ENCODE results near the gene SIPA1L3. TPM values are rescaled to one million over a fixed set of nuclear protein-coding genes. Genes with fewer than 3 reads are reported as not detected.

SIPA1L3 gene
- polyA plus RNA-seq, 2 of the 4 experiments (the other 2 are of a cell fraction) = 28.9 to 50.6 TPM

GRCh38 chr19:38182536-38183210 lies 275.7 kb downstream of the SIPA1L3 start:
- CTCF ChIA-PET = interaction anchor here (0.7 to 4.0 kb wide), 14 partner anchors 10 to 361 kb away, joined by 3 to 21 read pairs (median 6); partner anchors contain the start of gene PPP1R14A
- no peaks in the 10 kb centered on the region for H3K4me1 ChIP-seq
- no peak overlapping the region for H3K4me3 ChIP-seq
- POLR2A ChIA-PET = no interaction called here
- TF ChIP-seq RFX5 (IDR thresholded peaks at IDR 0.05) (no peak), POLR2AphosphoS2 (conservative IDR thresholded peaks at IDR 0.05; ENCODE audit: low read length) (no peak), HOXA7 (CRISPR knock-in tag; IDR thresholded peaks at IDR 0.05) (no peak), JUNB (IDR thresholded peaks at IDR 0.05) (no peak), FOXS1 (CRISPR knock-in tag; IDR thresholded peaks at IDR 0.05) (no peak), ZFP36 (IDR thresholded peaks at IDR 0.05; ENCODE audit: borderline replicate concordance, partially characterized antibody) (no peak), FOSB (CRISPR knock-in tag; IDR thresholded peaks at IDR 0.05) (no peak), MYC (IDR thresholded peaks at IDR 0.05; ENCODE audit: borderline replicate concordance, low read length) (no peak), CBX8 (IDR thresholded peaks at IDR 0.05) (no peak), JUN (IDR thresholded peaks at IDR 0.05) (no peak), PHF8 (IDR thresholded peaks at IDR 0.05; ENCODE audit: borderline replicate concordance, low read depth) (no peak), RNF2 (IDR thresholded peaks at IDR 0.05; ENCODE audit: borderline replicate concordance, low read depth) (no peak), EHF (CRISPR knock-in tag; IDR thresholded peaks at IDR 0.05) (no peak), TFCP2L1 (CRISPR knock-in tag; IDR thresholded peaks at IDR 0.05) (no peak), ESRRA (IDR thresholded peaks at IDR 0.05; ENCODE audit: borderline replicate concordance, low read length) (no peak), POLR2A (IDR thresholded peaks at IDR 0.05; ENCODE audit: low read length) (no peak), ZNF302 (CRISPR knock-in tag; IDR thresholded peaks at IDR 0.05) (no peak), BCL3 (IDR thresholded peaks at IDR 0.05) (no peak), PBX3 (IDR thresholded peaks at IDR 0.05) (no peak)
- 92% methylated on average over 21 of the region's 21 CpGs for WGBS (ENCODE audit: missing lambda C conversion rate)
- FAIRE-seq = no peak
- no peak overlapping the region for H3K4me2 ChIP-seq
- DNase-seq (ENCODE audit: low read depth in 1 of 2, low spot score in 1 of 2) = no peak
- H3K27ac ChIP-seq = no peak overlapping the region
- ATAC-seq = peak; percentile 18 to 25; a peak in 4 of 6 replicates
- H3K9me3 ChIP-seq = peaks cover 13% of the 10 kb centered on the region

GRCh38 chr19:38183251-38183897 lies 276.4 kb downstream of the SIPA1L3 start:
- no peak overlapping the region for H3K27ac ChIP-seq
- no peak overlapping the region for H3K4me3 ChIP-seq
- POLR2A ChIA-PET = no interaction called here
- no peak for FAIRE-seq
- 91% methylated on average over 30 of the region's 30 CpGs for WGBS (ENCODE audit: missing lambda C conversion rate)
- no peak for DNase-seq (ENCODE audit: low read depth in 1 of 2, low spot score in 1 of 2)
- H3K4me2 ChIP-seq = no peak overlapping the region
- peaks cover 13% of the 10 kb centered on the region for H3K9me3 ChIP-seq
- no peak for TF ChIP-seq BCL3 (IDR thresholded peaks at IDR 0.05)
- TF ChIP-seq MAX (IDR thresholded peaks at IDR 0.05) = no peak
- no peak for TF ChIP-seq FOXS1 (CRISPR knock-in tag; IDR thresholded peaks at IDR 0.05)
- TF ChIP-seq CTCF (IDR thresholded peaks at IDR 0.05) = no peak
- no peak for TF ChIP-seq HOXB5 (CRISPR knock-in tag; IDR thresholded peaks at IDR 0.05)
- no peak for TF ChIP-seq RARB (CRISPR knock-in tag; IDR thresholded peaks at IDR 0.05)
- TF ChIP-seq NPAS2 (CRISPR knock-in tag; IDR thresholded peaks at IDR 0.05; ENCODE audit: borderline replicate concordance) = no peak
- ATAC-seq = peak; percentile 54 to 69; a peak in 5 of 6 replicates
- H3K4me1 ChIP-seq = no peaks in the 10 kb centered on the region
- CTCF ChIA-PET = interaction anchor here (0.9 to 4.0 kb wide), 13 partner anchors 9 to 361 kb away, joined by 3 to 21 read pairs (median 7); partner anchors contain the start of gene PPP1R14A
